GM23248 (cell line): ENCODE results near the gene MVB12B. TPM values are rescaled to one million over a fixed set of nuclear protein-coding genes. Genes with fewer than 3 reads are reported as not detected.

ENCODE experiments used
- DNase-seq: peaks from one replicate; pipeline ENCODE4 v3.0.0-alpha.2; 2015
- H2AFZ ChIP-seq: fragments of 200-600 bp; sonication (generic); 2 replicates; pipeline ENCODE4 v1.6.1; 2016; ENCODE audit warnings: antibody characterized with exemption
- H3F3A ChIP-seq: fragments of 200-600 bp; sonication (generic); 2 replicates; pipeline ENCODE4 v1.6.1; 2016; ENCODE audit warnings: mild to moderate bottlenecking, antibody characterized with exemption, mixed run types; ENCODE audit not compliant: insufficient read depth
- H3K27ac ChIP-seq: fragments of 200-600 bp; sonication (generic); 2 replicates; pipeline ENCODE4 v1.5.1; 2016; ENCODE audit warnings: mild to moderate bottlenecking
- H3K27me3 ChIP-seq: fragments of 200-600 bp; sonication (generic); replicated peaks from 2 replicates; pipeline ENCODE4 v1.6.1; 2016; ENCODE audit warnings: mild to moderate bottlenecking; ENCODE audit not compliant: insufficient read depth
- H3K36me3 ChIP-seq: fragments of 200-600 bp; sonication (generic); 2 replicates; pipeline ENCODE4 v1.6.1; 2016; ENCODE audit warnings: low read depth, mild to moderate bottlenecking
- H3K4me1 ChIP-seq: fragments of 200-600 bp; sonication (generic); 2 replicates; pipeline ENCODE4 v1.6.1; 2016; ENCODE audit warnings: mild to moderate bottlenecking; ENCODE audit not compliant: insufficient read depth
- H3K4me2 ChIP-seq: fragments of 200-600 bp; sonication (generic); one replicate; pipeline ENCODE4 v1.6.1; 2016; ENCODE audit warnings: mild to moderate bottlenecking; ENCODE audit not compliant: unreplicated experiment
- H3K4me3 ChIP-seq: fragments of 200-600 bp; sonication (generic); 2 replicates; pipeline ENCODE4 v1.5.1; 2016; ENCODE audit warnings: mild to moderate bottlenecking
- H3K79me2 ChIP-seq: fragments of 200-600 bp; sonication (generic); 2 replicates; pipeline ENCODE4 v1.6.1; 2016; ENCODE audit warnings: mild to moderate bottlenecking; ENCODE audit not compliant: insufficient read depth
- H3K9ac ChIP-seq: fragments of 200-600 bp; sonication (generic); 2 replicates; pipeline ENCODE4 v1.6.1; 2016; ENCODE audit warnings: mild to moderate bottlenecking
- H3K9me2 ChIP-seq: fragments of 200-600 bp; sonication (generic); 2 replicates; pipeline ENCODE4 v1.6.1; 2016; ENCODE audit warnings: mixed run types, mild to moderate bottlenecking, moderate library complexity; ENCODE audit not compliant: insufficient read depth
- H3K9me3 ChIP-seq: fragments of 200-600 bp; sonication (generic); one replicate; pipeline ENCODE4 v1.6.1; 2017; ENCODE audit warnings: low read depth
- H4K20me1 ChIP-seq: fragments of 200-600 bp; sonication (generic); 2 replicates; pipeline ENCODE4 v1.6.0; 2016; ENCODE audit not compliant: insufficient read depth
- EZH2 ChIP-seq: fragments of 200-600 bp; sonication (generic); IDR thresholded peaks from 2 replicates; pipeline ENCODE4 v1.6.1; 2018; ENCODE audit warnings: antibody characterized with exemption, mild to moderate bottlenecking; ENCODE audit not compliant: insufficient read depth, poor library complexity, severe bottlenecking
- EZH2phosphoT487 ChIP-seq: fragments of 200-600 bp; sonication (generic); IDR thresholded peaks from 2 replicates; pipeline ENCODE4 v1.6.1; 2018; ENCODE audit warnings: antibody characterized with exemption, moderate library complexity, mild to moderate bottlenecking, low read depth; ENCODE audit not compliant: insufficient read depth
- WGBS, 2 experiments: methylation state at CpG; one replicate each; pipeline ENCODE4 v1.1.6; 2015 to 2017; ENCODE audit warnings: low lambda C conversion rate in 2 of 2, low coverage in 1 of 2; ENCODE audit errors: missing lambda C conversion rate in 2 of 2; 5-methylcytosine and 5-hydroxymethylcytosine counted together
- in situ Hi-C: fragments of 300-500 bp; cut with MboI; formaldehyde crosslinking; loops from 2 replicates; pipeline ENCODE4 v1.15.0; 2020
- polyA plus RNA-seq: library from polyadenylated mRNA; unstranded; fragments of >200 nt; fragmentation: Nextera tagmentation; extraction: Ambion mirVana; gene quantifications from 2 replicates; pipeline ENCODE4 v1.2.1, GENCODE V29; 2016
- total RNA-seq: library from RNA; depleted of rRNA; stranded (reverse); fragments of >200 nt; shearing (Covaris generic); gene quantifications from 2 replicates; pipeline ENCODE4 v1.2.3, GENCODE V29; 2014

The MVB12B gene
- total and polyA plus RNA-seq, 2 experiments from 2014 or later, result 2.4 to 5.5 TPM

DNA sequence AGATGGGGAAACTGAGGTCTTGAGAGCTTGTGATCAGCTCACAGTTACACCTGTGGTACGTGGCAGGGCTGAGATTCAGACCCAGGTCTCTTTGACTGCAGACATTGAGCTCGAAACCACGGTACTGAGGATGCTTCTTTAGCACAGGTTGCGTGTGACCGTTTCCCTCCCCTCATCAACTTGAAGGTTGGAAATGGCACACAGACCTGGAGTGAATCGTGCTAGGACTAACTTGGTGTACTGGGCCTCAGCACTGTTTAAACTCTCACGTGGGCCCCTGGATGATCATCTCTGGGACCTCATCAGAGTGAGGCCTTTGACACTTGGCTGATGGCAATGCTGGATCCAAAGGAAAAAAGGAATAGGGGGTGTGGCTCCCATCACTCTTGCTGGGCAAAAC, 106.0 kb downstream of the MVB12B start:
- no peaks in the 10 kb centered on the region for H4K20me1 ChIP-seq
- no peak overlapping the region for H3K4me3 ChIP-seq
- no peak overlapping the region for H3K4me2 ChIP-seq
- H3K9ac ChIP-seq, result no peak overlapping the region
- in situ Hi-C loops, result no loop called here
- H2AFZ ChIP-seq, result no peak overlapping the region
- H3K9me2 ChIP-seq, result no peaks in the 10 kb centered on the region
- no peaks in the 10 kb centered on the region for H3K79me2 ChIP-seq
- peaks cover 19% of the 10 kb centered on the region for H3F3A ChIP-seq
- no peaks in the 10 kb centered on the region for H3K27me3 ChIP-seq
- no peak overlapping the region for H3K27ac ChIP-seq
- no peak for DNase-seq
- H3K9me3 ChIP-seq, result no peaks in the 10 kb centered on the region
- peaks cover 18% of the 10 kb centered on the region for H3K4me1 ChIP-seq
- WGBS, 2 experiments, result 88 to 93% methylated on average over 7 of the region's 7 CpGs
- H3K36me3 ChIP-seq, result no peaks in the 10 kb centered on the region
- TF ChIP-seq EZH2phosphoT487, result no peak
- TF ChIP-seq EZH2, result no peak

DNA sequence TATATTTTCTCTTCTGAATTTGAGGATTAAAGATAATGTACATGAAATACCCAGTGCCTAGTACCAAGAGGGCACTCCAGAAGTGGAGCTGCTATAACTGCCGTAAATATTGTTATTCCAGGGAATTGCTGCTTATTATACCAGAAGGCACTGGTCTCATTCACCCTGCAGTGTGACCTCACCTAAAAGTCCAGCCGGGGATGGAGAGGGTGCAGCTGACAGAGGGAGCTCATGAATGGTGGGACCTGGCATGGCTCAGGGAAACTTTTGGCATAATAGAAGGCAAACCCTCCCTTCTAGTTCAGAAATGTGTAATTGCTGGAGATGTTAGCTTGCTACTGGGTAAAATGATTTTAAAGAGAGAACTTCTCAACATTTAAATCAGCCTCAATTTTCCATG, 108.5 kb downstream of the MVB12B start:
- in situ Hi-C loops, result no loop called here
- WGBS, 2 experiments, result 61 to 69% methylated on average over 2 of the region's 2 CpGs
- no peak overlapping the region for H3K4me2 ChIP-seq
- H3F3A ChIP-seq, result peaks cover 30% of the 10 kb centered on the region
- TF ChIP-seq EZH2, result no peak
- H4K20me1 ChIP-seq, result no peaks in the 10 kb centered on the region
- no peaks in the 10 kb centered on the region for H3K9me3 ChIP-seq
- H3K4me1 ChIP-seq, result peaks cover 37% of the 10 kb centered on the region
- no peaks in the 10 kb centered on the region for H3K27me3 ChIP-seq
- no peak overlapping the region for H3K27ac ChIP-seq
- H2AFZ ChIP-seq, result no peak overlapping the region
- no peak for DNase-seq
- H3K4me3 ChIP-seq, result no peak overlapping the region
- no peaks in the 10 kb centered on the region for H3K9me2 ChIP-seq
- H3K9ac ChIP-seq, result no peak overlapping the region
- H3K36me3 ChIP-seq, result no peaks in the 10 kb centered on the region
- no peaks in the 10 kb centered on the region for H3K79me2 ChIP-seq

DNA sequence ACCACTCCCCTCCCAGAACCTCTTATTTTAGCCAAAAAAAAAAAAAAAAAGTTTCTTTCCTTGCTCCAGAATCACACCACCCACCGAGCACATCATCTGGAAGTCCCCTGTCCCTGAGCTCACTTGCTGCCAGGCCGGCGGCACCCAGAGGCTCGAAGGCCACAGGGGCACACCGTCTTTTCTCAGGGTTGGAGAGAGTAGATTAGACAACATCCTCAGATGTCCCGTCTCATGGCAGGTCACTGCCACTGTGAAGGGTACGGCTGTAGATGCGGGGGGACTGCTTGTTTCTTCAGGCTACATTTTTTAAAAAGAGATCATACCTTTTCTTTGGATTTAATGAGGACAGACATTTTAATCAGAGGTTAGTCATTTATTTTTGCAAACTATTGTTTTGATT, 109.0 kb downstream of the MVB12B start:
- no peak overlapping the region for H3K27ac ChIP-seq
- no peaks in the 10 kb centered on the region for H3K79me2 ChIP-seq
- WGBS, 2 experiments, result 46 to 48% methylated on average over 8 of the region's 8 CpGs
- H3K9me3 ChIP-seq, result no peaks in the 10 kb centered on the region
- H3K9me2 ChIP-seq, result no peaks in the 10 kb centered on the region
- H3K9ac ChIP-seq, result no peak overlapping the region
- H4K20me1 ChIP-seq, result no peaks in the 10 kb centered on the region
- no peak for DNase-seq
- in situ Hi-C loops, result no loop called here
- TF ChIP-seq EZH2 (no peak), EZH2phosphoT487 (no peak)
- peaks cover 42% of the 10 kb centered on the region for H3K4me1 ChIP-seq
- H3K36me3 ChIP-seq, result no peaks in the 10 kb centered on the region
- H3K4me2 ChIP-seq, result peak overlapping the region; percentile 1
- H3K27me3 ChIP-seq, result no peaks in the 10 kb centered on the region
- peaks cover 36% of the 10 kb centered on the region for H3F3A ChIP-seq
- H2AFZ ChIP-seq, result no peak overlapping the region
- no peak overlapping the region for H3K4me3 ChIP-seq

DNA sequence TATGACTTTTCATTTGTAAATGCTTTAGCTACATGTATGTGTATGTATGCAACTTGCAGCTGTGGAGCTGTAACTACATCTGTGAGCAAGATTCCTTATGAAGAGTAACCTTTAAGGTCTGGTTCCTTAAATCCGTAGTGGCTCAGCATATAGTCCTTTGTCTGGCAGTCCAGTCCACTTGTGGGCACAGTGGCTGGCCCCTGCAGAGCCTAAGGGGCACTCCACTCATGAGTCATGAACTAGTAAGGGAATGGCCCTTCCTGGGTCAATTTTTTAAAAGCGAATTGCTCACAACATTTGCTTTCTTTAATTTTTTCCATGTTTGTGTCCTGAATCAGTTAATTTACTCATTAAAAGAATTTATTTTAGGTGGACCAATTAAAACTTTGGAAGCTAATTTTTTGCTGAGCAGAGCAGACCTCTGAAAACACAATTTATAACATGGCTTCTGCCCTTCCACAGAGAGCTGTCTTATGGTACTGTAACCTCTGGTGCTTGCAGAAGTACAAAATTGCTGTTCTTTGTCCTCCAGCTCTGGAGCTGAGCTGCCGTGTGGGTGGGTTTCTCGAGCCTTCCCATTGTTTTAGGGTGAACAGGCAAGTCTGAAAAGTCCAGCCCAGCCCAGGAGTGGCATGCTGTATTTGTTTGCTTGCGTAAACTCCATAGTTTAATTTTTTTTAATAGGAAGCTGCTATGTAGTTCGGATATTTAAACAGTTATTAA, 110.1 kb downstream of the MVB12B start:
- Histone ChIP-seq H3K4me3 (peak overlapping the region; percentile 10; the same call in 1 of the 2 replicates), H3K9ac (peak overlapping the region; percentile 28), H4K20me1 (no peaks in the 10 kb centered on the region), H3K4me1 (peaks cover 52% of the 10 kb centered on the region), H3K9me3 (no peaks in the 10 kb centered on the region), H3K36me3 (no peaks in the 10 kb centered on the region), H3K79me2 (no peaks in the 10 kb centered on the region), H2AFZ (peak overlapping the region; percentile 60), H3K9me2 (no peaks in the 10 kb centered on the region), H3K27me3 (no peaks in the 10 kb centered on the region), H3F3A (peaks cover 46% of the 10 kb centered on the region), H3K4me2 (peak overlapping the region; percentile 66), H3K27ac (peak overlapping the region; percentile 38)
- DNase-seq, result peak; percentile 65
- WGBS, 2 experiments, result 8 to 10% methylated on average over 6 of the region's 6 CpGs
- in situ Hi-C loops, result no loop called here
- TF ChIP-seq EZH2, result no peak
- TF ChIP-seq EZH2phosphoT487, result no peak

DNA sequence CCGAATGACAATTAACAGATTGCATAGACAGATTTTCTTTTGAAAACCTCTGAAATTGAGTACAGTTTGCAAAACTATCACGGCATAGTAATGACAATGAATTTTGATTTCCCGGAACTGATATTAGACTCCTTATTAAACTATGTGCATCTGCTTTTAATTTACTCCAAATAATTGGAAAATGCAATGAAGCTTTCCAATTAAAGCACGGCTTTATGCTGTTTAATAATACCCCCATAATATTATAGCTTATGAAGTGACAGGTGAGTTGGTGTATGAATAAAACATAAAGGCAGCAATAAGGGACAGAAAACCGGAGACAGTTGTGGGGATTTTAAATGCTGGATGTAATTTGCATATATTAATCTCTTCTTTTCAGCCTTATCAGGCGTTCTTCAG, 110.6 kb downstream of the MVB12B start:
- Histone ChIP-seq H3K9me3 (no peaks in the 10 kb centered on the region), H3K4me2 (peak overlapping the region; percentile 66), H3K27me3 (no peaks in the 10 kb centered on the region), H3K9ac (0 out of 2 replicates have a peak overlapping the region, but pooled peaks have one; percentile 28), H3K4me1 (peaks cover 53% of the 10 kb centered on the region), H3K27ac (peak overlapping the region; percentile 38), H2AFZ (peak overlapping the region; percentile 60), H3K4me3 (peak overlapping the region; percentile 10; the same call in 1 of the 2 replicates), H3F3A (peaks cover 46% of the 10 kb centered on the region), H3K36me3 (no peaks in the 10 kb centered on the region), H4K20me1 (no peaks in the 10 kb centered on the region), H3K9me2 (no peaks in the 10 kb centered on the region), H3K79me2 (no peaks in the 10 kb centered on the region)
- WGBS, 2 experiments, result 35 to 36% methylated on average over 6 of the region's 6 CpGs
- TF ChIP-seq EZH2phosphoT487 (no peak), EZH2 (no peak)
- in situ Hi-C loops, result no loop called here
- no peak for DNase-seq
